HCT116 (cell line): Measurements from ENCODE around the gene PLCB1. TPM values are rescaled to one million over a fixed set of nuclear protein-coding genes. Genes with fewer than 3 reads are reported as not detected.

Experiments used
- ATAC-seq: fragments of 200-7000 bp; cut with Tn5 transposase; 2 replicates; pipeline ENCODE4 v1.9.1; 2020; ENCODE audit warnings: mild to moderate bottlenecking, moderate library complexity
- BruUV-seq: library from RNA; stranded (reverse); fragments of 400-500 nt; replicated peaks from 2 replicates; lab custom pipeline; 2021; lab: Mats Ljungman, UMichigan
- CTCF ChIA-PET: fragments of 300-600 bp; sonication (Branson Sonifier 250); formaldehyde crosslinking; loops from one replicate; lab custom pipeline; 2021; ENCODE audit warnings: antibody characterized with exemption; lab: Charles Lee
- POLR2A ChIA-PET: fragments of 300-600, 350-600 bp; sonication (Branson Sonifier 250); formaldehyde crosslinking; loops from one replicate; lab custom pipeline; 2021; ENCODE audit warnings: antibody characterized with exemption; lab: Charles Lee
- RAD21 ChIA-PET, 2 experiments: fragments of 300-600 bp; sonication (Branson Sonifier 250); formaldehyde crosslinking; loops; one replicate each; lab custom pipeline; 2023; ENCODE audit warnings: low total read pairs in 2 of 2; ENCODE audit not compliant: uncharacterized antibody in 2 of 2, unreplicated experiment in 2 of 2, low non-redundant PET in 1 of 2; lab: Charles Lee
- DNase-seq: peaks from one replicate; pipeline ENCODE4 v3.0.0-alpha.2; 2010; ENCODE audit warnings: low read depth, low spot score
- H2AFZ ChIP-seq: fragments of 200-600 bp; shearing (Covaris generic), sonication (generic); 2 replicates; pipeline ENCODE4 v1.6.1; 2017; ENCODE audit warnings: low read depth, mixed run types, mixed read lengths, antibody characterized with exemption, low read length; ENCODE audit not compliant: poor library complexity, severe bottlenecking
- H3K27ac ChIP-seq: 2 replicates; pipeline ENCODE4 v1.5.1; 2012; ENCODE audit warnings: low read depth, low read length
- H3K27me3 ChIP-seq: fragments of 200-600 bp; sonication (generic); 2 replicates; pipeline ENCODE4 v1.6.1; 2016; ENCODE audit warnings: mixed run types, low read length, mixed read lengths; ENCODE audit not compliant: insufficient read depth
- H3K36me3 ChIP-seq, 2 experiments: fragments of 200-500 bp in 1 of 2; fragments of 200-600 bp in 1 of 2; sonication (Bioruptor generic) in 1 of 2; sonication (generic) in 1 of 2; 2 replicates each; pipeline versions ENCODE4 v1.5.1 to v1.6.1; 2014 to 2016; ENCODE audit warnings: low read length in 2 of 2, inconsistent platforms in 1 of 2, mixed read lengths in 1 of 2, mixed run types in 1 of 2; ENCODE audit not compliant: insufficient read depth in 2 of 2, control insufficient read depth in 1 of 2
- H3K4me1 ChIP-seq, 2 experiments: fragments of 200-600 bp in 1 of 2; sonication (generic) in 1 of 2; 2 replicates each; pipeline versions ENCODE4 v1.5.1 to v1.6.1; 2012 to 2017; ENCODE audit warnings: low read length in 2 of 2, inconsistent platforms in 1 of 2, mild to moderate bottlenecking in 1 of 2, mixed read lengths in 1 of 2, mixed run types in 1 of 2, moderate library complexity in 1 of 2; ENCODE audit not compliant: insufficient read depth in 2 of 2, control insufficient read depth in 1 of 2
- H3K4me2 ChIP-seq: fragments of 200-600 bp; sonication (generic); 2 replicates; pipeline ENCODE4 v1.6.1; 2017; ENCODE audit warnings: mixed run types, low read length, mixed read lengths
- H3K4me3 ChIP-seq, 2 experiments: fragments of 200-600 bp in 1 of 2; sonication (generic) in 1 of 2; replicated peaks in 1 of 2; 2 replicates each; pipeline ENCODE4 v1.5.1; 2011 to 2016; ENCODE audit warnings: low read length in 2 of 2, control low read depth in 1 of 2, low read depth in 1 of 2, mild to moderate bottlenecking in 1 of 2, mixed read lengths in 1 of 2, mixed run types in 1 of 2
- H3K79me2 ChIP-seq: fragments of 200-600 bp; sonication (generic); 2 replicates; pipeline ENCODE4 v1.6.1; 2017; ENCODE audit warnings: mild to moderate bottlenecking, mixed run types, low read length, moderate library complexity, mixed read lengths; ENCODE audit not compliant: insufficient read depth
- H3K9ac ChIP-seq: fragments of 200-600 bp; sonication (generic); 2 replicates; pipeline ENCODE4 v1.6.1; 2016; ENCODE audit warnings: low read length, mixed read lengths
- H3K9me2 ChIP-seq: fragments of 200-600 bp; sonication (generic), shearing (Covaris generic); 2 replicates; pipeline ENCODE4 v1.6.1; 2017; ENCODE audit warnings: mixed run types, mild to moderate bottlenecking, moderate library complexity; ENCODE audit not compliant: insufficient read depth
- H3K9me3 ChIP-seq, 2 experiments: fragments of 200-500 bp in 1 of 2; fragments of 200-600 bp in 1 of 2; sonication (Bioruptor generic) in 1 of 2; sonication (generic) in 1 of 2; 2 replicates each; pipeline ENCODE4 v1.6.1; 2014 to 2017; ENCODE audit warnings: low read length in 2 of 2, mixed read lengths in 2 of 2, inconsistent platforms in 1 of 2, low read depth in 1 of 2, mild to moderate bottlenecking in 1 of 2, mixed run types in 1 of 2, moderate library complexity in 1 of 2; ENCODE audit not compliant: control insufficient read depth in 1 of 2, insufficient read depth in 1 of 2
- H4K20me1 ChIP-seq: fragments of 200-600 bp; sonication (generic), shearing (Covaris generic); 2 replicates; pipeline ENCODE4 v1.6.1; 2017; ENCODE audit warnings: mixed run types, mild to moderate bottlenecking, moderate library complexity; ENCODE audit not compliant: insufficient read depth
- CBX3 ChIP-seq: IDR thresholded peaks from 2 replicates; pipeline ENCODE4 v1.6.1; 2012; ENCODE audit warnings: low read depth
- CEBPB ChIP-seq: IDR thresholded peaks from 2 replicates; pipeline ENCODE4 v1.6.1; 2012; ENCODE audit warnings: low read depth
- EZH2 ChIP-seq: fragments of 200-600 bp; sonication (generic); IDR thresholded peaks from 2 replicates; pipeline ENCODE4 v1.6.1; 2017; ENCODE audit warnings: antibody characterized with exemption, mixed run types
- EZH2phosphoT487 ChIP-seq: fragments of 200-600 bp; IDR thresholded peaks from 2 replicates; pipeline ENCODE4 v1.6.1; 2018; ENCODE audit warnings: antibody characterized with exemption, borderline replicate concordance
- FOSL1 ChIP-seq: IDR thresholded peaks from 2 replicates; pipeline ENCODE4 v1.6.1; 2012; ENCODE audit warnings: low read depth
- MAX ChIP-seq: IDR thresholded peaks from 2 replicates; pipeline ENCODE4 v1.6.1; 2012
- REST ChIP-seq: IDR thresholded peaks from 2 replicates; pipeline ENCODE4 v1.6.1; 2012; ENCODE audit warnings: low read depth
- SIN3A ChIP-seq: IDR thresholded peaks from 2 replicates; pipeline ENCODE4 v1.6.1; 2012; ENCODE audit warnings: low read depth
- SRF ChIP-seq: IDR thresholded peaks from 2 replicates; pipeline ENCODE4 v1.6.1; 2012; ENCODE audit warnings: low read depth
- YY1 ChIP-seq: IDR thresholded peaks from 2 replicates; pipeline ENCODE4 v1.6.1; 2011; ENCODE audit warnings: low read length, low read depth, moderate library complexity, mild to moderate bottlenecking; ENCODE audit not compliant: insufficient replicate concordance; ENCODE audit errors: extremely low read depth
- ZFX ChIP-seq: fragments of 450-650 bp; IDR thresholded peaks from 2 replicates; pipeline ENCODE4 v1.6.1; 2017
- ZNF274 ChIP-seq: fragments of 200-500 bp; sonication (Bioruptor generic); IDR thresholded peaks from 2 replicates; pipeline ENCODE4 v1.6.1; 2014; ENCODE audit warnings: mild to moderate bottlenecking, low read depth, low read length, inconsistent platforms
- intact Hi-C: fragments of 100-400 bp; cut with micrococcal nuclease; formaldehyde crosslinking; loops from 2 replicates; pipeline ENCODE4 v1.10.0; 2022
- total RNA-seq: library from RNA; stranded (reverse); gene quantifications from one replicate; pipeline ENCODE4 v1.2.1, GENCODE V29; 2021; ENCODE audit not compliant: unreplicated experiment
- TF ChIP-seq, protein P1 (sequence below), 3 experiments: fragments of 200-600 bp in 1 of 3; sonication (generic) in 1 of 3; IDR thresholded peaks in 2 of 3; conservative IDR thresholded peaks in 1 of 3; 2 replicates each; pipeline ENCODE4 v1.5.1; 2012 to 2017; ENCODE audit warnings: low read depth in 2 of 3, low read length in 2 of 3, antibody characterized with exemption in 1 of 3, borderline replicate concordance in 1 of 3, control low read depth in 1 of 3, mild to moderate bottlenecking in 1 of 3, mixed read lengths in 1 of 3, mixed run types in 1 of 3, moderate library complexity in 1 of 3; ENCODE audit not compliant: insufficient read depth in 1 of 3

PLCB1 gene
- total RNA-seq, 1 experiment from 2014 or later: 15.8 TPM

- Histone ChIP-seq H3K36me3 (no peaks in the 10 kb centered on the region), H3K9me2 (no peaks in the 10 kb centered on the region), H3K27me3 (no peaks in the 10 kb centered on the region), H4K20me1 (no peaks in the 10 kb centered on the region), H3K9me3 (no peaks in the 10 kb centered on the region), H3K9ac (no peak overlapping the region), H3K4me2 (no peak overlapping the region), H3K27ac (no peak overlapping the region), H2AFZ (no peak overlapping the region), H3K79me2 (no peaks in the 10 kb centered on the region), H3K4me1 (no peaks in the 10 kb centered on the region), H3K4me3 (no peak overlapping the region)
- BruUV-seq: no TSS peak
- DNase-seq (no peak), ATAC-seq (no peak)
- POLR2A ChIA-PET: no interaction called here
- TF ChIP-seq EZH2phosphoT487 (no peak), MAX (no peak), ZFX (no peak), FOSL1 (no peak), YY1 (no peak), ZNF274 (no peak), EZH2 (no peak), CEBPB (no peak), REST (no peak), CBX3 (no peak), SIN3A (no peak), SRF (no peak)
- TF ChIP-seq, protein P1, sequence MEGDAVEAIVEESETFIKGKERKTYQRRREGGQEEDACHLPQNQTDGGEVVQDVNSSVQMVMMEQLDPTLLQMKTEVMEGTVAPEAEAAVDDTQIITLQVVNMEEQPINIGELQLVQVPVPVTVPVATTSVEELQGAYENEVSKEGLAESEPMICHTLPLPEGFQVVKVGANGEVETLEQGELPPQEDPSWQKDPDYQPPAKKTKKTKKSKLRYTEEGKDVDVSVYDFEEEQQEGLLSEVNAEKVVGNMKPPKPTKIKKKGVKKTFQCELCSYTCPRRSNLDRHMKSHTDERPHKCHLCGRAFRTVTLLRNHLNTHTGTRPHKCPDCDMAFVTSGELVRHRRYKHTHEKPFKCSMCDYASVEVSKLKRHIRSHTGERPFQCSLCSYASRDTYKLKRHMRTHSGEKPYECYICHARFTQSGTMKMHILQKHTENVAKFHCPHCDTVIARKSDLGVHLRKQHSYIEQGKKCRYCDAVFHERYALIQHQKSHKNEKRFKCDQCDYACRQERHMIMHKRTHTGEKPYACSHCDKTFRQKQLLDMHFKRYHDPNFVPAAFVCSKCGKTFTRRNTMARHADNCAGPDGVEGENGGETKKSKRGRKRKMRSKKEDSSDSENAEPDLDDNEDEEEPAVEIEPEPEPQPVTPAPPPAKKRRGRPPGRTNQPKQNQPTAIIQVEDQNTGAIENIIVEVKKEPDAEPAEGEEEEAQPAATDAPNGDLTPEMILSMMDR (IDR thresholded peaks at IDR 0.05 in 2 of 3, conservative IDR thresholded peaks at IDR 0.05 in 1 of 3; ENCODE audit: borderline replicate concordance in 1 of 3, insufficient read depth in 1 of 3, low read depth in 2 of 3, low read length in 2 of 3): no peak
- CTCF ChIA-PET: no interaction called here
- RAD21 ChIA-PET: no interaction called here
- intact Hi-C loops: no loop called here
Observed at GRCh38 chr20:8510808-8511207, 378.7 kb downstream of the PLCB1 start.
